Globus pallidus (tissue), 1 donor: ENCODE data around the gene OR10G7.

Source experiments
- DNase-seq: peaks from one replicate; pipeline ENCODE4 v3.0.0-alpha.2; 2015; ENCODE audit warnings: low spot score

OR10G7 gene, protein sequence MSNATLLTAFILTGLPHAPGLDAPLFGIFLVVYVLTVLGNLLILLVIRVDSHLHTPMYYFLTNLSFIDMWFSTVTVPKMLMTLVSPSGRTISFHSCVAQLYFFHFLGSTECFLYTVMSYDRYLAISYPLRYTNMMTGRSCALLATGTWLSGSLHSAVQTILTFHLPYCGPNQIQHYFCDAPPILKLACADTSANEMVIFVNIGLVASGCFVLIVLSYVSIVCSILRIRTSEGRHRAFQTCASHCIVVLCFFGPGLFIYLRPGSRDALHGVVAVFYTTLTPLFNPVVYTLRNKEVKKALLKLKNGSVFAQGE

DNA sequence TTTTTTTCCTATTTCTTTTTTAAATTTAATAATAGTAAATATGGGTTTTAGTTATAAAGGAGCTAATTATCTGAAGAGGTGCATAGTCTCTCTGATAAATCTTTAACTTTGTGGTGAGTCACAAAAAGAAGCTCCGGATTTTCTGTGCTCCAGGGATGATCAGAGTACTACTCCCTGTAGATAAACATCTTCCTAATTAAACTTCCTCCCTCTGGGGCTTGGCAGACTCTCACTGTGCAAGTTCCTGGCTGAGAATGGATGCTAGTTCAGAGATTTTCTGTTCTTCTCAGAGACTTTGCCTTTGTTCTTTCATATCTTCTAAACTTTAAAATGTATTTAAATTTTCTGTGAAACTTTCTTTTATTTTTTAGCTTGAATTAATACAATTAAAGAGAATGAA lies at the start of gene OR10G7:
Gene OR10G7, minus strand, starts transcription at position 72 of the 400 bp plus-strand sequence. CDS start 2,324 bp downstream, outside the sequence.
- no peak for DNase-seq

DNA sequence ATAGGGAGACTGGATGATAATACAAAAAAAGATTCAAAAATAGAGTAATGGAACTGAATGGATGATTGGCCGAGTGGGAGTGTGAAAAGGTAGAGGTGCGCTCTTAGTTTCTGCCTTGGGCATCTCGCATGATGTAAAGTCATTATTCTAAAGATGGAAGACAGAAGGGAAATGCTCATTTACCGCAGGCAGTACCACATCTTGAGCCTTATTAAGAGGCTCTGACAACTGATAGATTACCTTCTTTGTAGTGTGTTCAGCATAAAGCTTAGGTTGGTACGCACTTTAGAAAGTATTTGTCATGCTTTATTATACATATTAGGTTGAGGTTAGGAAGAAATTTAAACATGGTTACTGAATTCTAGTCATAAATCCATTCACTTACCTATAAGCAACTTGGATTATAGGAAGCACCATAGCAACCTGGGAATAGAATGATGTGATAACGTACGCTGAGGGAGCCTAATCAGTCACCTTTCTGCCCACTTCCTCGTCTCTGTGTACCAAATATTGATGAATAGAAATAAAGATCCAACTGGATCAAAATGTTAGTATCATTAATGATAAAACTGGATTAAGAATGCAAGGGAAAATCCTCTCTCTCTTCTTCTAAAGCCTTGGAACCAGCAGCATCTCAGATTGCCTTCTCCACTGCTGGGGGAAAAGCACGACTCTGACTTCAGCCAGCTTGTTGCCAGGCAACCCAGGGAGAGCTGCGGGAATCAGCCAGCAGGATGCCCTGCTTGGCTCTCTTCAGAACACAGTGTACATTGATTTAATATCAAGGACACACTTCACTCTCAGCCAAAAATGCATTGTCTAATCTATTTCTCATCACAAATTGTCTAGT lies 45.1 kb upstream of the OR10G7 start:
- DNase-seq, result peak; percentile 11

DNA sequence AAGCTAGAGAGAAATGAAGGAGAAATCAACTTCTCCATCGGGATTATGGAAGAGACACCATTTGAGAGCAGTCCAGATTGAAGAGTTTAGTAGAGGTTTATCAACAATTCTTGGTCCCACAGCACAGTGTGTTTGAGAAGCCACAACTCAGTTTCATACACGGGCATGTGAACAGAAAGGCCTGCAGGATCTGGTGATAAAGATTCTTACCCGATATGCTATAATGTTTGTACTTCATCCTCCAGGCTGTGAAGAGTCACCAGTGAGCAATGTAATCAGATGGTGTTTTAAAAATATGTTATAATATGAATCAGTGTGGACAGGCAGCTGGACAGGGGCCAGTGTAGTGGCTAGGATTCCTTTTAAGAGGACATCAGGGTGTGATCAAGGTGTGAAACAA lies 44.5 kb upstream of the OR10G7 start:
- no peak for DNase-seq

DNA sequence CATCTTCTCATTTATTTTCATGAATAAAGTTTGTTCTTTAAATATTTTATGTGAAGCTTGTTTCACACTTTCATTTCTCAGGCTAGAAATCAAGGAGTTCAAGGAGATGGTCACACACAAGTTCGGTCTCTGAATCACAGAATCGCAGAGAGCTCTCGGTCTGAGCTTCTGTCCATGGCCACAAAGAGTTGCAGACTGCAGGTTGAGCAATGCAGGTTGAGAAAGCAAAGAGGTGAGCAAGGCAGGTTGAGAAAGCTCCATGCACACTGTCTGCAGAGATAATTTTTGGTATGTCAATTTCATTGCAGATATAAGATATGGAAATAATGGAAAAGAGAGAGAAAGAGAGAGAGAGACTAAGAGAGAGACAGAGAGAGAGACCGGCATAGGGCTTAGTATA lies 41.2 kb upstream of the OR10G7 start:
- DNase-seq, result no peak

GRCh38 chr11:124081483-124081882 lies 40.4 kb upstream of the OR10G7 start:
- no peak for DNase-seq

DNA sequence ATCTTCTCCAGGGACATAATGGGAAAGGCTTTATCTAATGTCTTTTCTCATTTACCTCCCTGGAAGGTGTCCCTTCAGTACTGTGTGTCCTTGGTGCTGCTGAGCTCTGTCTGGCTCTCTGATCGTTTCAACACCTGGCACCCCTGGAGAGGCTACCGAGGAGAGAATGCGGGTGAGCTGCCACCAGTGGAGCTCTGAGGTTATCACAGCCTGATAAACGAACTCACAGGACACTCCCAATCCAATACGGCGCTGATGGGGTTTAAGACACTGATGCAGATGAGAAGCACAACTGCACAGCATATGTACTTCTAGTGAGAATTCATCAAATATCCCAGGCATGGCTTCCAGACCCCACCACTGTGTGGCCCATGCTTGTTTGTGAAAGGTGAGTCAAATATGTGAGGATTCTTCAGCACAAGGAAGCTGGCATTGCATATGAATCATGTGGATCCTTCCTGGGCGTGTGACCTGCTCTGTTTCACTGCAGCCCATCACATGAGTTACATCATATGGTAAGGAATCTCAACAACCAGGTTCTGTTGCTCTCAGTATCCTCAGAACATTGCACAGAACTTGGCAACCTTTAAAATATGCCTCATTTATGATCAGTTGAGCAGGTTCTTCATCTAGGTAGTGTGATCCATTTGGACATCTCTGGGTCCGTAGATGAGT lies 39.3 kb upstream of the OR10G7 start:
- DNase-seq, result no peak

GRCh38 chr11:124079631-124080326 lies 38.7 kb upstream of the OR10G7 start:
- no peak for DNase-seq

- DNase-seq, result no peak
Measured at GRCh38 chr11:124078591-124078990, 37.5 kb upstream of the OR10G7 start.

GRCh38 chr11:124077266-124077665 lies 36.1 kb upstream of the OR10G7 start:
- no peak for DNase-seq

DNA sequence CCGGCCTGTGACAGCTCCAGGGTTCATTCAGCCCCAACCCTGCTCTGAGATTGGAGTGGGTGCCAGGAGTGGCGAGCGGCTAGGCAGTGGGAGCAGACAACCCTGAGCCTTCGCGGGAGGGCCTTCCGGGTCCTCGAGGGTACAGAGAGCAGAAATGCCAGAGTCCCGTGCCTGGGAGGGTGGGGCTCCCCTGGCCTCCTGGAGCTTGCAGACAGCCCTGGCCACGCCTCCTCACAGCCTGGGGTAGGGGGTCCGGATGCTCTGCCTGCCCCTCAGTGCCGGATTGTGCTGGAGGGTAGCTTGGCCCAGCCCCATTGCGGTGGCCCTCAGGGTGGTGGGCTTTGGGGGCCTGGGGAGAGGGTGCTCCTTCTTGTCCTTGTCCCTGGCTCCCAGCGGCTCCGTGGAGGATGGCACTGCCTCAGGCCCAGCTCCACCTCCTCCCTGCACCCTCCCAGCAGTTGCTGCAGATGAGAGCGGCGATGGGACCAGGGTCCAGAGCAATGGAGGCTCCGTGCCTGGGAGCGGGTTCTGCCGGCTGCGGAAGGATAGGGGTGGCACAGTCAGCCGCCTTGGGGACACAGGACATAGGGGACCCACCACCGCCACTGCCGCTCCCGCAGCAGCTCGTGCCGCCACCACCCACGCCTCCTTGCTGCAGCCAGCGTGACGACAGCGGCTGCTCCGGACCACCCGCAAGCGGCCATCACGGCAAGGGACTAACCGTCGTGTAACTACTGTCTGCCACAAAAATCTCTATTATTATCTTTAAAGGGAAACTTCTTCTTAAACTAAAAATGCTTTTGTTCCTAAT lies 34.9 kb upstream of the OR10G7 start:
- peak; percentile 9 for DNase-seq

DNA sequence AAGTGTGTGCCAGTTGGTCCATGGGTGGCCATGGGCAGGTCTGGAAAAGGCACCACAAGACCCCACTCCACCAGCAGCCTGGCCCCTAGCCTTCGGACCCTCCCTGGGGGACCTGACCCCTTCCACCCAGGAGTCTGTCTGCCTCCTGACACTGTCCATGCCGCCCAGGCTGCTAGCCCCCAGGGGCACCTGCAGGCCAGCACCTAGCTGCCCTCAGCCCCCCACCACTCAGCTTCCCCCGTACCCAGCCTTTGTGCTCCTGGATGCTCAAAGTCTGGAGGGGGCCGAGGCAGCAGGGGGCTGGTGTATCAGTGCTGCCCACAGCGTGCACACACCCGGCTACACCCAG lies 34.3 kb upstream of the OR10G7 start:
- no peak for DNase-seq

DNA sequence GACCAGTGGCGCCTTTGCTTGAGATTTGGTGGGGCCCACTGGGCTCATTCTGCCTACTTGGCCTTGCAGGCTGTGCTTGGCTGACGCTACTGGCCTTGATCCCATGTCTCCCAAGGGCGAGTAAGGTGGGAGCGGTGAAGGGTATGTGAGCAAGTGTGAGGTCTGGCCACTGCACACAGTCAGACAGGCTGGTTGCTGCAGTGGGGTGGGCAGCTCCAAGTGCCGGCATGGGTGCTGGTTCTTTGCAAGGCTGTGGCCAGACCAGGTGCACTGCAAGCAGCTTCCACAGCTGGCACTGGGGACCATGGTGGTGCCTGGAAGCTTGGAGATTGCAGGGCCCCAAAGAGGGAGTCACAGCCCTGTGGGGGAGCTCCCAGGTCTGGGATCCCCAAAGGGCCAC lies 33.4 kb upstream of the OR10G7 start:
- DNase-seq, result no peak

- DNase-seq, result no peak
Measured at GRCh38 chr11:124072147-124072546, 31.0 kb upstream of the OR10G7 start.

- DNase-seq, result no peak
Measured at GRCh38 chr11:124071623-124071948, 30.5 kb upstream of the OR10G7 start.

- DNase-seq, result peak; percentile 73
Measured at GRCh38 chr11:124070915-124071622, 29.9 kb upstream of the OR10G7 start.

GRCh38 chr11:124069429-124070401 lies 28.6 kb upstream of the OR10G7 start:
- peak; percentile 29 for DNase-seq

DNA sequence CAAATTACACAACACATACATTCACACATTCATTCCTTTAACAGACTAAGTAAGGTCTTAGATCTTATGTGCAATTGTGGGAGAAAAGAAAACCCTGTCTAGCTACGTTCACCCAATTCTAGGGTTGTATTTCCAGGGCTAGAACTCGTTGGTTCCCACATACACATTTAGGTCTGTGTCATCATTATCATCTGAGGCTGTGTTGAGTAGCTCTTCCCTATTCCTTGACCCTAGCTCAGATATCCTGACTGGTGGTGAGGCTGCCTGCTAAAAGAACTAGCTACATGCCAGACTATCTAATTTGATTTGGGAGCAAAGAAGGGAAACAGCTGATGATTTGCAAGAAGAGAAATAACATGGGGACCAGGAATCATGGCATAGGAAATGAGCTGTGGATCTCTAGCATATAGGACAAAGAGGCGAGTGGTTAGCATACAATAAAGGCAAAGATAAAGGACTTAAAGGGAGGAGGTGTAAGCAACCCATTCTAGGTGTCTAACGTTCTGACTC lies 27.5 kb upstream of the OR10G7 start:
- DNase-seq, result no peak

DNA sequence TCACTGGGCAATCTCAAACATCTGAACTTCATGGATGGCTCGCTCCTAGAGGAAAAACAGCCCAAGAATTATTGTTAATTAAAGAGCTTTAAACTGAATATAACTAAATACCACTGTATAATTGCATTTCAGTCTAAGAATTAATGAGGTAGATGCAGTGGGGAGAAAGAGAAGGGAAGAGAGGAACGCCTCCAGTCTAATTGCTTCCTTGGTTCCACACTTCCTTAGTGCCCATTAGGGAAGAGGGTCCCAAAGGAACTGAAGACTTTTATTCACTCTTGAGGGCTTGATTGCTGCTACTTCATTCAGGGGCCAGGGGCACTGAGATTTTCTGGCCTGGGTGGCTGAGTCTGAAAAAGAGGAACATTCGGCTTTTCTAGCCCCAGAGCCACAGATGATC lies 11.8 kb upstream of the OR10G7 start:
- DNase-seq, result no peak

GRCh38 chr11:124050748-124051147 lies 9.6 kb upstream of the OR10G7 start:
- DNase-seq, result no peak
